AG09319 (cell line): ENCODE results near the gene SNUPN.

ENCODE experiments used
- DNase-seq: peaks from one replicate; pipeline ENCODE4 v3.0.0-alpha.2; 2010; ENCODE audit warnings: low read depth; ENCODE audit errors: extremely low read depth
- CTCF ChIP-seq: IDR thresholded peaks from 2 replicates; pipeline ENCODE4 v1.5.1; 2011; ENCODE audit warnings: low read depth, mild to moderate bottlenecking, inconsistent platforms, low read length, moderate library complexity

SNUPN gene

GRCh38 chr15:75653347-75653913 lies 27.9 kb upstream of the SNUPN start:
- no peak for TF ChIP-seq CTCF
- no peak for DNase-seq

GRCh38 chr15:75651810-75652543 lies 26.5 kb upstream of the SNUPN start:
- no peak for TF ChIP-seq CTCF

GRCh38 chr15:75650908-75651809 lies 25.6 kb upstream of the SNUPN start:
- DNase-seq = no peak
- TF ChIP-seq CTCF = no peak

More at GRCh38 chr15:75651810-75652543, 26.5 kb upstream of the SNUPN start:
- DNase-seq = no peak

- TF ChIP-seq CTCF = no peak
Measured at GRCh38 chr15:75649848-75650247, 24.3 kb upstream of the SNUPN start.

GRCh38 chr15:75649045-75649761 lies 23.7 kb upstream of the SNUPN start:
- no peak for DNase-seq
- no peak for TF ChIP-seq CTCF

More at GRCh38 chr15:75649848-75650247, 24.3 kb upstream of the SNUPN start:
- no peak for DNase-seq

GRCh38 chr15:75648156-75649000 lies 22.9 kb upstream of the SNUPN start:
- DNase-seq = no peak
- TF ChIP-seq CTCF = no peak
